ENCODE results near the gene VARS2. TPM values are rescaled to one million over a fixed set of nuclear protein-coding genes. Genes with fewer than 3 reads are reported as not detected.

VARS2 gene
- total and polyA plus RNA-seq, 2 donors (not counting 3 experiments of a cell fraction or from before 2014, with no cell fraction given), result 17.8 to 34.3 TPM

DNA sequence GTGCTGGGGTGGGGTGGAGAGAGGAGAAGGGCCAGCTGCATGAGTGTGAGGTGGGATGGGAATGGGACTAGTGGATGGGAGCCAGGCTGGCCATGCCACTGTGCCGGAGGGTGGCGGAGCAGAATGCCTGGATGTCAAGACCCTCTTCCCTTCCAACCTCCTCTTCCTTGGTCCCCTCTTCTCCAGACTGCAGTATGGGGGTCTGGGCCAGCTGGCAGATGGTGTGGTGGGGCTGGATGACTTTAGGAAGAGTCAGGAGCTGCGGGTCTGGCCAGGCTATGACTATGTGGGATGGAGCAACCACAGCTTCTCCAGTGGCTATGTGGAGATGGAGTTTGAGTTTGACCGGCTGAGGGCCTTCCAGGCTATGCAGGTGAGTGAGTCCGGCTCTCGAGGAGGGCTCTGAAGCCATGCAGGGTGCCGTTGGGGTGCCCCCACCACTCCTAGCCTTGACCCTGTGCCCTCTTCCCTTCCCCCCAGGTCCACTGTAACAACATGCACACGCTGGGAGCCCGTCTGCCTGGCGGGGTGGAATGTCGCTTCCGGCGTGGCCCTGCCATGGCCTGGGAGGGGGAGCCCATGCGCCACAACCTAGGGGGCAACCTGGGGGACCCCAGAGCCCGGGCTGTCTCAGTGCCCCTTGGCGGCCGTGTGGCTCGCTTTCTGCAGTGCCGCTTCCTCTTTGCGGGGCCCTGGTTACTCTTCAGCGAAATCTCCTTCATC lies 22.1 kb upstream of the VARS2 start:
- Histone ChIP-seq H3K9me3 (replicated peaks; ENCODE audit: control insufficient read depth, insufficient read depth, low read length) (no peaks in the 10 kb centered on the region), H3K27ac (ENCODE audit: insufficient read depth, low read depth, low read length) (no peak overlapping the region), H3K4me1 (ENCODE audit: control insufficient read depth, extremely low read depth, insufficient read depth, low read length) (no peaks in the 10 kb centered on the region), H3K27me3 (ENCODE audit: control insufficient read depth in 2 of 2, insufficient read depth in 2 of 2, low read length in 2 of 2) (no peaks in the 10 kb centered on the region), H3K36me3 (ENCODE audit: control insufficient read depth in 2 of 2, extremely low read depth in 1 of 2, insufficient read depth in 2 of 2, low read length in 2 of 2) (peaks cover 0 to 3% of the 10 kb centered on the region in 2 experiments), H3K9ac (replicated peaks; ENCODE audit: extremely low read depth, insufficient read depth, low read length) (no peak overlapping the region), H4K20me1 (replicated peaks; ENCODE audit: control insufficient read depth, extremely low read depth, insufficient read depth, low read length) (no peaks in the 10 kb centered on the region), H3K79me2 (ENCODE audit: control insufficient read depth, insufficient read depth, low read length) (no peaks in the 10 kb centered on the region), H3K4me2 (ENCODE audit: insufficient read depth, low read length) (no peak overlapping the region), H3K9me1 (replicated peaks; ENCODE audit: control insufficient read depth, extremely low read depth, insufficient read depth, low read length) (no peaks in the 10 kb centered on the region), H3K4me3 (replicated peaks in 1 of 3; ENCODE audit: insufficient read depth in 1 of 3, low read depth in 1 of 3, low read length in 3 of 3) (no peak overlapping the region), H2AFZ (ENCODE audit: low read depth, low read length) (no peak overlapping the region)
- no peak for TF ChIP-seq CTCF (IDR thresholded peaks at IDR 0.05; ENCODE audit: extremely low read depth in 1 of 2, insufficient read depth in 1 of 2, low read depth in 1 of 2, low read length in 2 of 2)
- TF ChIP-seq EZH2 (IDR thresholded peaks at IDR 0.05; ENCODE audit: borderline replicate concordance, low read depth, low read length, severe bottlenecking), result no peak
- TF ChIP-seq MYC (IDR thresholded peaks at IDR 0.05; ENCODE audit: low read depth, low read length), result no peak
- no peak for TF ChIP-seq POLR2A (IDR thresholded peaks at IDR 0.05; ENCODE audit: low read depth, low read length)
- TF ChIP-seq JUN (IDR thresholded peaks at IDR 0.05; ENCODE audit: borderline replicate concordance, insufficient read depth, insufficient read length, low read depth), result no peak
- TF ChIP-seq MAX (IDR thresholded peaks at IDR 0.05; ENCODE audit: insufficient read depth, insufficient read length), result no peak
- no peak for TF ChIP-seq POLR2AphosphoS5 (IDR thresholded peaks at IDR 0.05; ENCODE audit: insufficient read depth, low read depth, low read length)
- no peak for TF ChIP-seq FOS (IDR thresholded peaks at IDR 0.05; ENCODE audit: borderline replicate concordance, insufficient read depth, low read length)
- TF ChIP-seq GATA2 (IDR thresholded peaks at IDR 0.05; ENCODE audit: insufficient read depth, insufficient read length, low read depth, low read length), result no peak
- CTCF ChIA-PET, result no interaction called here
- intact Hi-C loops (cut with micrococcal nuclease) (no loop called here), dilution Hi-C loops (cut with MboI; ENCODE audit: extremely low pct_ligation_motif_present, low sequenced_read_pairs) (loop anchor here (25.0 kb wide), 1 partner anchor 155 kb away; the partner anchor contains the start of genes FLOT1 and IER3)
- DNase-seq (ENCODE audit: low read depth, low spot score), result no peak
- FAIRE-seq, result no peak
- no TSS peak for BruUV-seq (replicated peaks)
- POLR2A ChIA-PET, result no interaction called here
